Activated T-helper 1 cell treated with anti-CD3 and anti-CD28 coated beads, Interleukin-12 subunit alpha, Interleukin-12 subunit beta, Interleukin-2, Interleukin-4 antibody, amounts not matched to agents 30 ng/mL and 10 ng/mL and 1 ng/mL, durations not matched to agents 14 hours and 24 hours and 36 hours (primary cell): ENCODE data around the gene EFCAB8. TPM values are rescaled to one million over a fixed set of nuclear protein-coding genes. Genes with fewer than 3 reads are reported as not detected.

Experiments
- DNase-seq: peaks from one replicate; pipeline ENCODE4 v3.0.0; 2021; ENCODE audit warnings: low spot score
- H3K27ac Mint-ChIP-seq: one replicate; pipeline ENCODE4 v1.8.0; 2021; ENCODE audit warnings: mild to moderate bottlenecking, mixed read lengths
- H3K27me3 Mint-ChIP-seq: one replicate; pipeline ENCODE4 v1.8.0; 2022; ENCODE audit warnings: mild to moderate bottlenecking, moderate library complexity, mixed read lengths; ENCODE audit not compliant: insufficient read depth
- H3K36me3 Mint-ChIP-seq: one replicate; pipeline ENCODE4 v1.8.0; 2021; ENCODE audit warnings: low read depth, mixed read lengths
- H3K4me1 Mint-ChIP-seq: one replicate; pipeline ENCODE4 v1.8.0; 2021; ENCODE audit warnings: low read depth, mixed read lengths
- H3K4me3 Mint-ChIP-seq: one replicate; pipeline ENCODE4 v1.8.0; 2021; ENCODE audit warnings: mild to moderate bottlenecking, moderate library complexity, mixed read lengths
- H3K9me3 Mint-ChIP-seq: one replicate; pipeline ENCODE4 v1.8.0; 2021; ENCODE audit warnings: mixed read lengths
- intact Hi-C: fragments of 100-400 bp; cut with micrococcal nuclease; formaldehyde crosslinking; loops from one replicate; pipeline ENCODE4 v1.15.1; 2024
- total RNA-seq: library from RNA; stranded (reverse); gene quantifications from 2 replicates; pipeline ENCODE4 v1.2.3, GENCODE V29; 2022

EFCAB8 gene
- total RNA-seq, 1 donor from 2014 or later = 0.39 TPM

GRCh38 chr20:33010133-33010504 lies 151.4 kb downstream of the EFCAB8 start:
- Mint-ChIP-seq H3K36me3 (no peaks in the 10 kb centered on the region), H3K27me3 (peaks cover 3% of the 10 kb centered on the region), H3K9me3 (peaks cover 3% of the 10 kb centered on the region), H3K4me1 (no peaks in the 10 kb centered on the region), H3K27ac (no peak overlapping the region), H3K4me3 (no peak overlapping the region)
- DNase-seq = no peak
- intact Hi-C loops = no loop called here

DNA sequence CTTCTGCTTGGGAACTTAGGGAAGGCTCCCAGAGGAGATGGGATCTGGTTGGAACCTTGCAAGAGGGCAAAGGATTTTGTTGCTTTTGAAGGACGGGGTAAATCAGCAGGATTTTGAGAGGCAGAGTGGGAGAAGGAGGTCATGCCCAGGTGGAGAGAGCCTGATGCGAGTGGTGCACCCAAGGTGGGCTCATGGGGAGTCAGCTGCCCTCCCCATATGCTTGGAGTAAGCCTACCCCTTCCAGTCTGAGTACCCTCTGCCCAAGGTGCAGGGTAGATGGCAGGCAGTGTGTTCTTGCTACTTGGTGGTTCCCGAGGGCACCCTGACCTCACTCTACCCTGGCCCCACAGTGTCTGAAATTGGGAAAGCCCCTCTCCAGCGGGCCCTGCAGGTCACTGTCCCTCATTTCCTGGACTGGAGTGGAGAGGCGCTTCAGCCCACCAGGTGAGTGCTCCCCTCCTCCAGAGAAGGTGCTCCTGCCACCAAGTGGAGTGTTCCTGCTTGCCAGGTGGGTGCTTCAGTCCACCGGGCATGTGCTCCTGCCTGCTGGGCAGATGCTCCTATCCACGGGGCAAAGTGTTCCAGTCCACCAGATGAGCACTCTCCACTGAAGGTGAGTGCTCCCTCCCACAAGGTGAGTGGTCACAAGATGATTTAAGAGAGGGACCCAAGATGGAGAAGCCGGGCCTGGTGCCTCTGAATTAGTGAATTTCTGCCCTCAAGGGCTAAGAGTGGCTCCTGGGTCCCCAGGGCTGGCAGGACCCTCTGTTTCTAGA lies 152.1 kb downstream of the EFCAB8 start:
- no peaks in the 10 kb centered on the region for H3K36me3 Mint-ChIP-seq
- intact Hi-C loops = no loop called here
- H3K27me3 Mint-ChIP-seq = peaks cover 3% of the 10 kb centered on the region
- no peaks in the 10 kb centered on the region for H3K9me3 Mint-ChIP-seq
- DNase-seq = no peak
- no peak overlapping the region for H3K27ac Mint-ChIP-seq
- no peak overlapping the region for H3K4me3 Mint-ChIP-seq
- H3K4me1 Mint-ChIP-seq = no peaks in the 10 kb centered on the region

Other genes with a start within 250 kb of the EFCAB8 start
- gene C20orf203, start 185.0 kb upstream of the EFCAB8 start, total RNA-seq = not detected in 2 replicates
- gene COMMD7, start 115.5 kb upstream of the EFCAB8 start, total RNA-seq = 41.3 and 43.0 TPM in 2 replicates
- 0.75 and 0.93 TPM in 2 replicates for gene DNMT3B, start 96.5 kb upstream of the EFCAB8 start, total RNA-seq
- 142 and 146 TPM in 2 replicates for gene MAPRE1, start 39.0 kb upstream of the EFCAB8 start, total RNA-seq
- gene SUN5, start 145.5 kb downstream of the EFCAB8 start, total RNA-seq = not detected in 2 replicates
- gene BPIFB2, start 148.8 kb downstream of the EFCAB8 start, total RNA-seq = not detected in 2 replicates
- gene BPIFB6, start 172.7 kb downstream of the EFCAB8 start, total RNA-seq = not detected in 2 replicates
- not detected in 2 replicates for gene BPIFB3, start 195.0 kb downstream of the EFCAB8 start, total RNA-seq
- not detected in 2 replicates for gene BPIFB4, start 220.7 kb downstream of the EFCAB8 start, total RNA-seq